H1 (cell line): ENCODE results near the gene NCOA6. TPM values are rescaled to one million over a fixed set of nuclear protein-coding genes. Genes with fewer than 3 reads are reported as not detected.

Experiments used
- CTCF ChIA-PET: fragments of 300-600 bp; sonication (Branson Sonifier 250); formaldehyde crosslinking; loops from one replicate; lab custom pipeline; 2021; ENCODE audit not compliant: partially characterized antibody; lab: Charles Lee
- POLR2A ChIA-PET: fragments of 300-600 bp; sonication (Branson Sonifier 250); formaldehyde crosslinking; loops from one replicate; lab custom pipeline; 2021; ENCODE audit warnings: inconsistent platforms; ENCODE audit not compliant: partially characterized antibody; lab: Charles Lee
- DNase-seq, 2 experiments: peaks; one replicate each; pipeline versions ENCODE4 v3.0.0 to v3.0.0-alpha.2; 2010 to 2022; ENCODE audit warnings: low spot score in 2 of 2, low read depth in 1 of 2, mixed read lengths in 1 of 2
- FAIRE-seq: peaks from 2 replicates; lab custom pipeline; 2011; peaks lifted over from hg19 to GRCh38; lab: Jason Lieb, UNC
- H2AFZ ChIP-seq: 2 replicates; pipeline ENCODE4 v1.8.1; 2012; ENCODE audit warnings: low read length, inconsistent platforms
- H2AK5ac ChIP-seq: 2 replicates; pipeline ENCODE4 v1.6.1; 2013; ENCODE audit warnings: low read depth, low read length
- H2BK120ac ChIP-seq: replicated peaks from 2 replicates; pipeline ENCODE3; 2013; ENCODE audit warnings: low read depth, low read length, inconsistent platforms
- H2BK12ac ChIP-seq: 2 replicates; pipeline ENCODE4 v1.6.1; 2013; ENCODE audit warnings: low read depth, low read length
- H2BK15ac ChIP-seq: 2 replicates; pipeline ENCODE4 v1.6.1; 2013; ENCODE audit warnings: low read length
- H2BK20ac ChIP-seq: 2 replicates; pipeline ENCODE4 v1.6.1; 2013; ENCODE audit warnings: low read length
- H2BK5ac ChIP-seq: 2 replicates; pipeline ENCODE4 v1.6.1; 2013; ENCODE audit warnings: low read depth, low read length
- H3K14ac ChIP-seq: 2 replicates; pipeline ENCODE4 v1.6.1; 2013; ENCODE audit warnings: inconsistent platforms; ENCODE audit not compliant: insufficient read length
- H3K18ac ChIP-seq: 2 replicates; pipeline ENCODE4 v1.6.1; 2013; ENCODE audit warnings: low read length; ENCODE audit errors: extremely low read depth
- H3K23ac ChIP-seq: 2 replicates; pipeline ENCODE4 v1.6.1; 2013; ENCODE audit warnings: inconsistent platforms; ENCODE audit not compliant: insufficient read length
- H3K23me2 ChIP-seq: 2 replicates; pipeline ENCODE4 v1.6.1; 2013; ENCODE audit warnings: low read depth, low read length
- H3K27ac ChIP-seq: 2 replicates; pipeline ENCODE4 v1.6.1; 2011; ENCODE audit warnings: low read depth, low read length, inconsistent platforms
- H3K27me3 ChIP-seq, 4 experiments: replicated peaks in 1 of 4; 1 replicate in 1 of 4; 2 replicates in 3 of 4; pipeline versions ENCODE4 v1.6.1 to v1.8.1; 2011 to 2013; ENCODE audit warnings: low read length in 3 of 4, mild to moderate bottlenecking in 3 of 4, inconsistent platforms in 2 of 4, mixed read lengths in 2 of 4, moderate library complexity in 1 of 4; ENCODE audit not compliant: control insufficient read depth in 3 of 4, insufficient read depth in 3 of 4; ENCODE audit errors: extremely low read depth in 1 of 4
- H3K36me3 ChIP-seq, 4 experiments: 2 replicates each; pipeline versions ENCODE4 v1.6.1 to v1.8.1; 2011 to 2013; ENCODE audit warnings: mild to moderate bottlenecking in 4 of 4, low read length in 3 of 4, moderate library complexity in 2 of 4, control low read depth in 1 of 4, inconsistent platforms in 1 of 4; ENCODE audit not compliant: insufficient read depth in 4 of 4, control insufficient read depth in 2 of 4
- H3K4ac ChIP-seq: replicated peaks from 2 replicates; pipeline ENCODE3; 2013; ENCODE audit warnings: low read length, low read depth, mixed read lengths, inconsistent platforms; ENCODE audit not compliant: insufficient read length
- H3K4me1 ChIP-seq, 4 experiments: replicated peaks in 1 of 4; 1 replicate in 1 of 4; 2 replicates in 3 of 4; pipeline versions ENCODE4 v1.6.1 to v1.8.1; 2011 to 2013; ENCODE audit warnings: low read length in 3 of 4, inconsistent platforms in 2 of 4, mixed read lengths in 1 of 4; ENCODE audit not compliant: insufficient read depth in 4 of 4, control insufficient read depth in 3 of 4
- H3K4me2 ChIP-seq, 2 experiments: 2 replicates each; pipeline versions ENCODE4 v1.6.1 to v1.8.1; 2011 to 2013; ENCODE audit warnings: low read depth in 2 of 2, low read length in 2 of 2, control low read depth in 1 of 2, inconsistent platforms in 1 of 2, mild to moderate bottlenecking in 1 of 2; ENCODE audit not compliant: insufficient read depth in 1 of 2
- H3K4me3 ChIP-seq, 4 experiments: fragments of 200-600, 300-600 bp in 1 of 4; sonication (generic), shearing (Covaris generic), sonication (Bioruptor Twin) in 1 of 4; 2 replicates each; pipeline versions ENCODE4 v1.5.1 to v1.8.1; 2011 to 2016; ENCODE audit warnings: low read length in 4 of 4, low read depth in 3 of 4, control low read depth in 2 of 4, inconsistent platforms in 2 of 4, mild to moderate bottlenecking in 2 of 4, mixed read lengths in 1 of 4, moderate library complexity in 1 of 4; ENCODE audit not compliant: insufficient read depth in 2 of 4; ENCODE audit errors: extremely low read depth in 1 of 4
- H3K56ac ChIP-seq: replicated peaks from 2 replicates; pipeline ENCODE3; 2013; ENCODE audit warnings: low read depth, mild to moderate bottlenecking, mixed read lengths, low read length, inconsistent platforms; ENCODE audit not compliant: insufficient read length
- H3K79me1 ChIP-seq: 2 replicates; pipeline ENCODE4 v1.6.1; 2013; ENCODE audit warnings: low read depth, low read length, control low read depth
- H3K79me2 ChIP-seq, 2 experiments: 2 replicates each; pipeline versions ENCODE4 v1.6.1 to v1.8.1; 2012 to 2013; ENCODE audit warnings: low read length in 2 of 2, mild to moderate bottlenecking in 2 of 2, inconsistent platforms in 1 of 2; ENCODE audit not compliant: insufficient read depth in 2 of 2, control insufficient read depth in 1 of 2
- H3K9ac ChIP-seq, 4 experiments: replicated peaks in 1 of 4; 1 replicate in 1 of 4; 2 replicates in 3 of 4; pipeline versions ENCODE4 v1.6.1 to v1.8.1; 2011 to 2013; ENCODE audit warnings: low read depth in 3 of 4, low read length in 3 of 4, control low read depth in 2 of 4, mild to moderate bottlenecking in 2 of 4, moderate library complexity in 2 of 4, inconsistent platforms in 1 of 4; ENCODE audit errors: extremely low read depth in 1 of 4
- H3K9me3 ChIP-seq, 2 experiments: 2 replicates each; pipeline versions ENCODE4 v1.6.1 to v1.8.1; 2012 to 2013; ENCODE audit warnings: mild to moderate bottlenecking in 2 of 2, moderate library complexity in 2 of 2, control low read depth in 1 of 2, inconsistent platforms in 1 of 2, low read depth in 1 of 2, low read length in 1 of 2, mixed read lengths in 1 of 2; ENCODE audit not compliant: insufficient read depth in 2 of 2
- H4K20me1 ChIP-seq, 2 experiments: replicated peaks in 1 of 2; 2 replicates each; pipeline versions ENCODE3 to v1.8.1; 2011 to 2013; ENCODE audit warnings: inconsistent platforms in 2 of 2, low read length in 2 of 2, mild to moderate bottlenecking in 1 of 2; ENCODE audit not compliant: insufficient read depth in 2 of 2, control insufficient read depth in 1 of 2
- H4K5ac ChIP-seq: 2 replicates; pipeline ENCODE4 v1.6.1; 2013; ENCODE audit warnings: low read length, low read depth, mixed read lengths, inconsistent platforms; ENCODE audit not compliant: insufficient read length
- H4K8ac ChIP-seq: 2 replicates; pipeline ENCODE4 v1.8.0; 2013; ENCODE audit warnings: mild to moderate bottlenecking, moderate library complexity, low read length, inconsistent platforms; ENCODE audit not compliant: insufficient read depth; ENCODE audit errors: extremely low read depth
- H4K91ac ChIP-seq: replicated peaks from 2 replicates; pipeline ENCODE3; 2013; ENCODE audit warnings: low read length, mixed read lengths, inconsistent platforms; ENCODE audit not compliant: insufficient read length
- BCL11A ChIP-seq, 2 experiments: IDR thresholded peaks; one replicate each; pipeline ENCODE4 v1.6.1; 2011; ENCODE audit warnings: low read depth in 2 of 2, low read length in 2 of 2, mild to moderate bottlenecking in 2 of 2
- CHD2 ChIP-seq: IDR thresholded peaks from 2 replicates; pipeline ENCODE4 v1.6.1; 2012; ENCODE audit warnings: low read length, improper control_type of control experiment
- CREB1 ChIP-seq: IDR thresholded peaks from 2 replicates; pipeline ENCODE4 v1.6.1; 2012; ENCODE audit warnings: inconsistent platforms
- FOSL1 ChIP-seq: IDR thresholded peaks from 2 replicates; pipeline ENCODE4 v1.6.1; 2011; ENCODE audit warnings: mild to moderate bottlenecking, low read depth, low read length, moderate library complexity; ENCODE audit not compliant: insufficient read depth
- KDM5A ChIP-seq: fragments of 200-600 bp; IDR thresholded peaks from 2 replicates; pipeline ENCODE4 v1.7.1; 2012; ENCODE audit warnings: mild to moderate bottlenecking, low read length, inconsistent platforms, mixed read lengths
- POU5F1 ChIP-seq: IDR thresholded peaks from 2 replicates; pipeline ENCODE4 v1.6.1; 2011; ENCODE audit warnings: low read depth, mild to moderate bottlenecking, low read length, moderate library complexity
- RBBP5 ChIP-seq: IDR thresholded peaks from 2 replicates; pipeline ENCODE4 v1.7.1; 2012; ENCODE audit warnings: low read depth, mild to moderate bottlenecking, inconsistent platforms, low read length, moderate library complexity, borderline replicate concordance
- RNF2 ChIP-seq: fragments of 200-900, 300-1000 bp; sonication (generic); IDR thresholded peaks from 2 replicates; pipeline ENCODE4 v1.7.1; 2016; ENCODE audit warnings: borderline replicate concordance, low read depth, mild to moderate bottlenecking, antibody characterized with exemption, low read length; ENCODE audit not compliant: poor library complexity, severe bottlenecking; ENCODE audit errors: missing control alignments
- SP1 ChIP-seq: IDR thresholded peaks from 2 replicates; pipeline ENCODE4 v1.6.1; 2011; ENCODE audit warnings: low read depth, low read length
- SP4 ChIP-seq: IDR thresholded peaks from 2 replicates; pipeline ENCODE4 v1.6.1; 2012; ENCODE audit warnings: low read length, inconsistent platforms
- SRF ChIP-seq: IDR thresholded peaks from 2 replicates; pipeline ENCODE4 v1.6.1; 2011; ENCODE audit warnings: mild to moderate bottlenecking, low read depth, low read length, moderate library complexity
- TCF12 ChIP-seq: IDR thresholded peaks from 2 replicates; pipeline ENCODE4 v1.6.1; 2011; ENCODE audit warnings: low read depth, mild to moderate bottlenecking, low read length
- USF2 ChIP-seq: IDR thresholded peaks from 2 replicates; pipeline ENCODE4 v1.6.1; 2011; ENCODE audit warnings: low read length, improper control_type of control experiment
- ZNF274 ChIP-seq: IDR thresholded peaks from 2 replicates; pipeline ENCODE4 v1.7.0; 2012; ENCODE audit warnings: low read length, borderline replicate concordance; ENCODE audit errors: extremely low read depth
- WGBS, 2 experiments: shearing (Covaris generic) in 1 of 2; methylation state at CpG; one replicate each; pipeline versions ENCODE4 v1.1.6 to v1.1.7; 2013 to 2015; ENCODE audit warnings: low lambda C conversion rate in 2 of 2, mixed read lengths in 2 of 2, inconsistent platforms in 1 of 2, low coverage in 1 of 2, missing lambda C conversion rate in 1 of 2; ENCODE audit not compliant: insufficient replicate concordance in 2 of 2, insufficient coverage in 1 of 2, insufficient read length in 1 of 2; ENCODE audit errors: extremely low coverage in 1 of 2, missing lambda C conversion rate in 1 of 2; 5-methylcytosine and 5-hydroxymethylcytosine counted together
- polyA plus RNA-seq, 7 experiments: library from polyadenylated mRNA; depleted of rRNA in 3 of 7; stranded (reverse) in 5 of 7; unstranded in 2 of 7; fragments of >200 nt in 5 of 7; fragments of 200-250 nt in 2 of 7; gene quantifications; 1 replicate in 5 of 7; 2 replicates in 1 of 7; 4 replicates in 1 of 7; pipeline versions ENCODE4 v1.2.1 to v1.2.3, GENCODE V29; 2011 to 2013; ENCODE audit warnings: missing spikeins in 2 of 7, mixed read lengths in 2 of 7
- total RNA-seq: library from RNA; stranded (reverse); fragmentation: NEBNext Ultra II Directional; extraction: Animal tissue kit (Norgen Biotek cat#: 25700); gene quantifications from 2 replicates; pipeline ENCODE4 v1.2.1, GENCODE V29; 2021

Gene NCOA6
- total and polyA plus RNA-seq, 2 of the 8 experiments (the other 6 are each of a cell fraction or from before 2014, with no cell fraction given): 9.0 to 9.5 TPM

GRCh38 chr20:34771680-34772081 is 53.8 kb downstream of the NCOA6 start:
- Histone ChIP-seq H3K27ac (no peak overlapping the region), H4K91ac (no peak overlapping the region)
- TF ChIP-seq USF2 (no peak), SP4 (no peak), BCL11A (IDR thresholded peaks at IDR 0.05; ENCODE audit: low read depth in 2 of 2, low read length in 2 of 2) (no peak), RNF2 (no peak), SP1 (no peak), POU5F1 (no peak), FOSL1 (no peak), ZNF274 (no peak), KDM5A (no peak), CREB1 (no peak), SRF (no peak), RBBP5 (no peak), CHD2 (no peak), TCF12 (no peak)

More at GRCh38 chr20:34771680-34772081, 53.8 kb downstream of the NCOA6 start:
- no peak overlapping the region for H2BK15ac ChIP-seq
- H3K36me3 ChIP-seq: peaks cover 0 to 11% (median 8%) of the 10 kb centered on the region in 4 experiments; a peak in 4 of 8 replicates
- peaks cover 0 to 1% of the 10 kb centered on the region in 2 experiments for H4K20me1 ChIP-seq
- no peak overlapping the region for H2BK5ac ChIP-seq
- no peak overlapping the region for H4K5ac ChIP-seq
- no peak for DNase-seq
- H3K14ac ChIP-seq: no peak overlapping the region
- no peaks in the 10 kb centered on the region for H3K23me2 ChIP-seq
- H3K56ac ChIP-seq: no peak overlapping the region
- H4K8ac ChIP-seq: no peak overlapping the region
- no peak overlapping the region for H3K18ac ChIP-seq
- H3K9ac ChIP-seq: no peak overlapping the region
- no peak overlapping the region for H3K4me2 ChIP-seq
- CTCF ChIA-PET: interaction anchor here (0.5 to 0.8 kb wide), 2 partner anchors 208 to 232 kb away, joined by 3 to 5 read pairs; no protein-coding TSS in a partner anchor
- 85% methylated on average over 3 of the region's 3 CpGs; no CpG with 5 or more reads in 1 of the 2 experiments for WGBS, 2 experiments
- POLR2A ChIA-PET: no interaction called here
- H2AK5ac ChIP-seq: no peak overlapping the region
- no peak overlapping the region for H2BK120ac ChIP-seq
- no peak overlapping the region for H2BK12ac ChIP-seq
- no peaks in the 10 kb centered on the region for H3K79me2 ChIP-seq
- no peaks in the 10 kb centered on the region for H3K9me3 ChIP-seq
- no peak overlapping the region for H3K4ac ChIP-seq
- FAIRE-seq: no peak
- H3K23ac ChIP-seq: no peak overlapping the region
- H2BK20ac ChIP-seq: no peak overlapping the region
- H3K4me1 ChIP-seq: no peaks in the 10 kb centered on the region
- H2AFZ ChIP-seq: no peak overlapping the region
- no peaks in the 10 kb centered on the region for H3K27me3 ChIP-seq
- H3K79me1 ChIP-seq: no peaks in the 10 kb centered on the region
- H3K4me3 ChIP-seq: no peak overlapping the region
